HepG2 (cell line): ENCODE measurements around the gene MYO7B. TPM values are rescaled to one million over a fixed set of nuclear protein-coding genes. Genes with fewer than 3 reads are reported as not detected.

Experiments
- ATAC-seq: fragments of 200-7000 bp; cut with Tn5 transposase; 3 replicates; pipeline ENCODE4 v1.9.1; 2020; ENCODE audit warnings: mild to moderate bottlenecking, moderate library complexity
- BruUV-seq: library from RNA; stranded (reverse); fragments of 400-500 nt; replicated peaks from 2 replicates; lab custom pipeline; 2021; lab: Mats Ljungman, UMichigan
- CTCF ChIA-PET: fragments of 300-600 bp; formaldehyde crosslinking; extraction: SDS; loops from one replicate; lab custom pipeline; 2021; ENCODE audit warnings: low total read pairs, inconsistent platforms, low intra/inter-chr PET ratio; lab: Yijun Ruan, JAX
- POLR2A ChIA-PET: fragments of 350-600 bp; sonication (Branson Sonifier 250); formaldehyde crosslinking; loops from one replicate; lab custom pipeline; 2020; ENCODE audit warnings: antibody characterized with exemption, inconsistent platforms; lab: Yijun Ruan, JAX
- DNase-seq: peaks from one replicate; pipeline ENCODE4 v3.0.0-alpha.2; 2015; ENCODE audit warnings: low spot score
- FAIRE-seq: peaks from 3 replicates; lab custom pipeline; 2011; peaks lifted over from hg19 to GRCh38; lab: Jason Lieb, UNC
- H2AFZ ChIP-seq: one replicate; pipeline ENCODE4 v1.6.1; 2011; ENCODE audit warnings: low read length, inconsistent platforms
- H3K27ac ChIP-seq: fragments of 300-600 bp; 3 replicates; pipeline ENCODE4 v1.8.0; 2011; ENCODE audit warnings: mixed run types, mild to moderate bottlenecking, mixed read lengths, low read length, inconsistent platforms; ENCODE audit not compliant: insufficient read depth; ENCODE audit errors: extremely low read length
- H3K27me3 ChIP-seq, 2 experiments: fragments of 200-600 bp in 1 of 2; 2 replicates in 1 of 2; 3 replicates in 1 of 2; pipeline versions ENCODE4 v1.6.0 to v1.8.0; 2011; ENCODE audit warnings: low read length in 2 of 2, mild to moderate bottlenecking in 2 of 2, moderate library complexity in 2 of 2, inconsistent platforms in 1 of 2; ENCODE audit not compliant: insufficient read depth in 2 of 2, control insufficient read depth in 1 of 2
- H3K36me3 ChIP-seq, 2 experiments: fragments of 200-600 bp in 1 of 2; replicated peaks in 1 of 2; 2 replicates in 1 of 2; 3 replicates in 1 of 2; pipeline versions ENCODE4 v1.5.1 to v1.8.0; 2011; ENCODE audit warnings: low read length in 2 of 2, inconsistent platforms in 1 of 2; ENCODE audit not compliant: insufficient read depth in 2 of 2, control insufficient read depth in 1 of 2
- H3K4me1 ChIP-seq: 2 replicates; pipeline ENCODE4 v1.5.1; 2012; ENCODE audit warnings: low read length, inconsistent platforms; ENCODE audit not compliant: insufficient read depth
- H3K4me2 ChIP-seq: 2 replicates; pipeline ENCODE4 v1.6.0; 2011; ENCODE audit warnings: low read depth, low read length, inconsistent platforms
- H3K4me3 ChIP-seq, 3 experiments: fragments of 200-600 bp in 1 of 3; sonication (generic), shearing (Covaris generic) in 1 of 3; replicated peaks in 1 of 3; 2 replicates each; pipeline ENCODE4 v1.5.1; 2011 to 2016; ENCODE audit warnings: low read length in 3 of 3, inconsistent platforms in 2 of 3, low read depth in 2 of 3, mild to moderate bottlenecking in 2 of 3, control low read depth in 1 of 3, mixed read lengths in 1 of 3; ENCODE audit not compliant: insufficient read depth in 1 of 3
- H3K79me2 ChIP-seq: one replicate; pipeline ENCODE4 v1.6.1; 2011; ENCODE audit warnings: low read length, inconsistent platforms; ENCODE audit not compliant: insufficient read depth
- H3K9ac ChIP-seq: 2 replicates; pipeline ENCODE4 v1.6.0; 2011; ENCODE audit warnings: mild to moderate bottlenecking, low read depth, low read length, inconsistent platforms; ENCODE audit not compliant: insufficient read depth
- H3K9me3 ChIP-seq: 2 replicates; pipeline ENCODE4 v1.5.1; 2012; ENCODE audit warnings: mild to moderate bottlenecking, low read length
- H4K20me1 ChIP-seq: 2 replicates; pipeline ENCODE4 v1.6.0; 2011; ENCODE audit warnings: inconsistent platforms, mild to moderate bottlenecking, low read length, moderate library complexity; ENCODE audit not compliant: insufficient read depth
- FOXP1 ChIP-seq, 2 experiments: fragments of 450-650 bp in 1 of 2; IDR thresholded peaks; 2 replicates each; pipeline ENCODE4 v1.6.1; 2017 to 2018; ENCODE audit warnings: antibody characterized with exemption in 1 of 2
- HIVEP1 ChIP-seq: sonication (generic); formaldehyde crosslinking; IDR thresholded peaks from 2 replicates; pipeline ENCODE4 v1.4.0; 2020; ENCODE audit warnings: mild to moderate bottlenecking, missing genetic modification reagents
- MED8 ChIP-seq: sonication (generic); formaldehyde crosslinking; IDR thresholded peaks from 2 replicates; pipeline ENCODE4 v1.8.1; 2023; ENCODE audit warnings: mild to moderate bottlenecking, missing genetic modification reagents; ENCODE audit not compliant: insufficient replicate concordance
- RAD21 ChIP-seq: fragments of 450-650 bp; formaldehyde crosslinking; IDR thresholded peaks from 2 replicates; pipeline ENCODE4 v1.5.0; 2020; ENCODE audit warnings: mild to moderate bottlenecking
- RBM22 ChIP-seq: fragments of 200-400 bp; formaldehyde crosslinking; optimal IDR thresholded peaks from 2 replicates; pipeline ENCODE3; 2017; ENCODE audit warnings: mild to moderate bottlenecking, low read length, moderate library complexity
- TAF15 ChIP-seq: fragments of 200-400 bp; formaldehyde crosslinking; IDR thresholded peaks from one replicate; pipeline ENCODE4 v1.6.1; 2018; ENCODE audit warnings: mild to moderate bottlenecking, low read depth, low read length; ENCODE audit not compliant: poor library complexity, severe bottlenecking
- TEAD2 ChIP-seq: sonication (generic); formaldehyde crosslinking; IDR thresholded peaks from 2 replicates; pipeline ENCODE4 v1.9.0; 2021; ENCODE audit warnings: missing genetic modification reagents
- ZBTB25 ChIP-seq: IDR thresholded peaks from 2 replicates; pipeline ENCODE4 v1.6.1; 2018; ENCODE audit warnings: missing genetic modification reagents
- ZNF232 ChIP-seq: sonication (generic); formaldehyde crosslinking; IDR thresholded peaks from 2 replicates; pipeline ENCODE4 v1.4.0; 2020; ENCODE audit warnings: missing genetic modification reagents, borderline replicate concordance
- ZNF44 ChIP-seq: sonication (generic); formaldehyde crosslinking; IDR thresholded peaks from 2 replicates; pipeline ENCODE4 v1.5.1; 2020; ENCODE audit warnings: mild to moderate bottlenecking, missing genetic modification reagents
- ZNF761 ChIP-seq: sonication (generic); formaldehyde crosslinking; conservative IDR thresholded peaks from 2 replicates; pipeline ENCODE4 v1.4.0; 2020; ENCODE audit warnings: mild to moderate bottlenecking, missing genetic modification reagents
- WGBS: methylation state at CpG from one replicate; pipeline ENCODE4 v1.1.6; 2017; ENCODE audit warnings: low lambda C conversion rate; 5-methylcytosine and 5-hydroxymethylcytosine counted together
- in situ Hi-C: cut with HindIII; loops from 2 replicates; pipeline ENCODE4 v1.10.0; 2017; ENCODE audit warnings: low pct_unique_long_range_greater_than_20kb; ENCODE audit not compliant: extremely low pct_ligation_motif_present
- intact Hi-C: fragments of 100-400 bp; cut with micrococcal nuclease; formaldehyde crosslinking; loops from one replicate; pipeline ENCODE4 v1.10.0; 2022; ENCODE audit not compliant: unreplicated experiment
- polyA plus RNA-seq, 8 experiments: library from polyadenylated mRNA; depleted of rRNA in 3 of 8; stranded (reverse) in 7 of 8; unstranded in 1 of 8; fragments of >200 nt; fragmentation: Illumina TruSeq in 4 of 8; extraction: Trizol in 4 of 8; gene quantifications; 2 replicates each; pipeline versions ENCODE4 v1.2.1 to v1.2.3, GENCODE V29; 2011 to 2016; ENCODE audit warnings: low read depth in 4 of 8, missing spikeins in 1 of 8, mixed read lengths in 1 of 8; ENCODE audit not compliant: insufficient read depth in 1 of 8
- total RNA-seq, 5 experiments: library from RNA; depleted of rRNA; stranded (reverse); fragments of >200 nt; fragmentation: Illumina TruSeq; extraction: Trizol; gene quantifications; 2 replicates each; pipeline ENCODE4 v1.2.3, GENCODE V29; 2016; ENCODE audit warnings: low read depth in 1 of 5
- TF ChIP-seq, protein P1 (sequence below): sonication (generic); formaldehyde crosslinking; IDR thresholded peaks from 2 replicates; pipeline ENCODE4 v1.8.1; 2023; ENCODE audit warnings: missing genetic modification reagents, mild to moderate bottlenecking, borderline replicate concordance
- TF ChIP-seq, protein P2 (sequence below): fragments of 450-650 bp; IDR thresholded peaks from 2 replicates; pipeline ENCODE4 v1.6.1; 2016
- TF ChIP-seq, protein P3 (sequence below): sonication (generic); formaldehyde crosslinking; IDR thresholded peaks from 2 replicates; pipeline ENCODE4 v1.4.0; 2020; ENCODE audit warnings: missing genetic modification reagents

MYO7B gene
- total and polyA plus RNA-seq, 2 of the 13 experiments (the other 11 are each of a cell fraction or from before 2014, with no cell fraction given): not detected

- BruUV-seq: no TSS peak
- no peak overlapping the region for H3K4me2 ChIP-seq
- ATAC-seq: no peak
- in situ Hi-C loops (no loop called here), intact Hi-C loops (no loop called here)
- H3K27ac ChIP-seq: no peak overlapping the region
- H3K79me2 ChIP-seq: no peaks in the 10 kb centered on the region
- H2AFZ ChIP-seq: no peak overlapping the region
- H4K20me1 ChIP-seq: no peaks in the 10 kb centered on the region
- no peak for FAIRE-seq
- H3K36me3 ChIP-seq: peaks cover 26 to 92% of the 10 kb centered on the region in 2 experiments
- H3K9ac ChIP-seq: no peak overlapping the region
- H3K9me3 ChIP-seq: no peaks in the 10 kb centered on the region
- TF ChIP-seq MED8: no peak
- ChIA-PET CTCF (no interaction called here), POLR2A (no interaction called here)
- no peaks in the 10 kb centered on the region for H3K4me1 ChIP-seq
- 92% methylated on average over 8 of the region's 8 CpGs for WGBS
- no peak for DNase-seq
- no peak overlapping the region for H3K4me3 ChIP-seq
- H3K27me3 ChIP-seq: no peaks in the 10 kb centered on the region
These were observed 49.0 kb upstream of the MYO7B start for GRCh38 chr2:127486247-127487058.

GRCh38 chr2:127490283-127490682 is 45.2 kb upstream of the MYO7B start:
- no peak overlapping the region for H3K27ac ChIP-seq
- ChIA-PET POLR2A (no interaction called here), CTCF (no interaction called here)
- no peak for DNase-seq
- in situ Hi-C loops (no loop called here), intact Hi-C loops (no loop called here)
- H3K27me3 ChIP-seq: no peaks in the 10 kb centered on the region
- BruUV-seq: no TSS peak
- H4K20me1 ChIP-seq: no peaks in the 10 kb centered on the region
- peaks cover 27 to 89% of the 10 kb centered on the region in 2 experiments for H3K36me3 ChIP-seq
- no peaks in the 10 kb centered on the region for H3K9me3 ChIP-seq
- no peaks in the 10 kb centered on the region for H3K4me1 ChIP-seq
- H2AFZ ChIP-seq: no peak overlapping the region
- H3K4me3 ChIP-seq: no peak overlapping the region
- ATAC-seq: no peak
- no peak for FAIRE-seq
- no peak overlapping the region for H3K9ac ChIP-seq
- no peak overlapping the region for H3K4me2 ChIP-seq
- H3K79me2 ChIP-seq: no peaks in the 10 kb centered on the region
- 95% methylated on average over 4 of the region's 4 CpGs for WGBS
- no peak for TF ChIP-seq RAD21 (CRISPR knock-in tag)
- no peak for TF ChIP-seq ZNF232 (CRISPR knock-in tag)
- TF ChIP-seq, protein P1, sequence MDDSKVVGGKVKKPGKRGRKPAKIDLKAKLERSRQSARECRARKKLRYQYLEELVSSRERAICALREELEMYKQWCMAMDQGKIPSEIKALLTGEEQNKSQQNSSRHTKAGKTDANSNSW (CRISPR knock-in tag): no peak
- TF ChIP-seq TEAD2: no peak
- TF ChIP-seq RBM22: no peak
- TF ChIP-seq, protein P2, sequence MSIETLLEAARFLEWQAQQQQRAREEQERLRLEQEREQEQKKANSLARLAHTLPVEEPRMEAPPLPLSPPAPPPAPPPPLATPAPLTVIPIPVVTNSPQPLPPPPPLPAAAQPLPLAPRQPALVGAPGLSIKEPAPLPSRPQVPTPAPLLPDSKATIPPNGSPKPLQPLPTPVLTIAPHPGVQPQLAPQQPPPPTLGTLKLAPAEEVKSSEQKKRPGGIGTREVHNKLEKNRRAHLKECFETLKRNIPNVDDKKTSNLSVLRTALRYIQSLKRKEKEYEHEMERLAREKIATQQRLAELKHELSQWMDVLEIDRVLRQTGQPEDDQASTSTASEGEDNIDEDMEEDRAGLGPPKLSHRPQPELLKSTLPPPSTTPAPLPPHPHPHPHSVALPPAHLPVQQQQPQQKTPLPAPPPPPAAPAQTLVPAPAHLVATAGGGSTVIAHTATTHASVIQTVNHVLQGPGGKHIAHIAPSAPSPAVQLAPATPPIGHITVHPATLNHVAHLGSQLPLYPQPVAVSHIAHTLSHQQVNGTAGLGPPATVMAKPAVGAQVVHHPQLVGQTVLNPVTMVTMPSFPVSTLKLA: no peak
- TF ChIP-seq ZBTB25 (CRISPR knock-in tag): no peak
- TF ChIP-seq, protein P3, sequence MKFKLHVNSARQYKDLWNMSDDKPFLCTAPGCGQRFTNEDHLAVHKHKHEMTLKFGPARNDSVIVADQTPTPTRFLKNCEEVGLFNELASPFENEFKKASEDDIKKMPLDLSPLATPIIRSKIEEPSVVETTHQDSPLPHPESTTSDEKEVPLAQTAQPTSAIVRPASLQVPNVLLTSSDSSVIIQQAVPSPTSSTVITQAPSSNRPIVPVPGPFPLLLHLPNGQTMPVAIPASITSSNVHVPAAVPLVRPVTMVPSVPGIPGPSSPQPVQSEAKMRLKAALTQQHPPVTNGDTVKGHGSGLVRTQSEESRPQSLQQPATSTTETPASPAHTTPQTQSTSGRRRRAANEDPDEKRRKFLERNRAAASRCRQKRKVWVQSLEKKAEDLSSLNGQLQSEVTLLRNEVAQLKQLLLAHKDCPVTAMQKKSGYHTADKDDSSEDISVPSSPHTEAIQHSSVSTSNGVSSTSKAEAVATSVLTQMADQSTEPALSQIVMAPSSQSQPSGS (CRISPR knock-in tag): no peak
- no peak for TF ChIP-seq ZNF761 (CRISPR knock-in tag)
- no peak for TF ChIP-seq ZNF44 (CRISPR knock-in tag)
- TF ChIP-seq FOXP1 (IDR thresholded peaks at IDR 0.05): no peak
- TF ChIP-seq FOXP1 (CRISPR knock-in tag; IDR thresholded peaks at IDR 0.05): no peak
- TF ChIP-seq HIVEP1 (CRISPR knock-in tag): no peak
- TF ChIP-seq TAF15: no peak
